Stromal cell of bone marrow (primary cell): ENCODE measurements around the gene ALMS1.
"Not testable (repeated sequence)": the region's sequence is repeated elsewhere in the genome, so short reads cannot be mapped to it uniquely, and the experiment has no call there.

Experiments used
- DNase-seq: peaks from one replicate; pipeline ENCODE4 v3.0.0-alpha.2; 2012; ENCODE audit warnings: low read depth

Gene ALMS1

GRCh38 chr2:73624625-73625024, 239.0 kb downstream of the ALMS1 start:
- not testable (repeated sequence) for DNase-seq

GRCh38 chr2:73626237-73626636, 240.6 kb downstream of the ALMS1 start:
- DNase-seq, result not testable (repeated sequence)

DNA sequence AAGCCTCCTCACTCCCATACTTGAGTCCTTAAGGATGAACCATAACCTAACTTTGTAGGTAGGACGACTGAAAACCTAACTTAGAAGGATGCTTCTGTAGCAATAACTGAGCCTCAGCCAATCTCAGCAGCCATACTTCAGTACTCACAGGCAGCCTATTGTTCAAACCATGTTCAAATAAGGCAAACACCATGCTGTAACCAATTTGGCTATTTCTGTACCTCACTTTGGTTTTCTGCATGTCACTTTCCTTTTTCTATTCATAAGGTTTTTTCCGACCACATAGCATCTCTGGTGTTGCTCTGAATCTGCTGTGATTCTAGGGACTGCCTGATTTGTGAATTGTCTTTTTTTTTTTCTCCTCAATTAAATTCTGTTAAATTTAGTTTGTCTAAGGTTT, 242.9 kb downstream of the ALMS1 start:
- DNase-seq, result not testable (repeated sequence)

DNA sequence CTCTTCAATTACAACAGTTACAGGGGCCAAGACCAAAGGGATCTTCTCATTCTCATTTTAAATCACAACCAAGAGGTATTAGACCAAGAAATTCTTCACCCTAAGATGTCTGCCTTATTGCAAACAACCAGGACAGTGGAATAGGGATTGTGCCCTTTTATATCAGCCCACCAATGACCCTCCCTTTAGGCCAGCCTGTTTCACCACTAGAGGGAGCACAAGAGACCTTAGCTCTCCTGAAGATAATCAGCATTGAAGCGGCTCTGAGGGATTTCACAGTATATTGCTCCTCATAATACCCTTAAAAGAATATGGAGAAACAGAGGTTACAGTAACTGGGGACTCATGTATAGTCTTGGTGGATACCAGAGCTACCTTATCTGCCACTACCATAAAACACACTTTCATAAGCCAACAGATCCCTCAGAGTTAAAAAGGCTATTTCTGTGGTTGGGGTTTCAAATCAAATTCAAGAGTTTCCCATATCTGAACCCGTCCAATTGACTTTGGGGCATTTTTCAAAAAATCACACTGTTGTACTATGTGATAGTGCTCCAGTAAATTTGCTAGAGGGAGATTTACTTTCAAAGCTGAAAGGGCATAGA, 245.1 kb downstream of the ALMS1 start:
- not testable (repeated sequence) for DNase-seq

DNA sequence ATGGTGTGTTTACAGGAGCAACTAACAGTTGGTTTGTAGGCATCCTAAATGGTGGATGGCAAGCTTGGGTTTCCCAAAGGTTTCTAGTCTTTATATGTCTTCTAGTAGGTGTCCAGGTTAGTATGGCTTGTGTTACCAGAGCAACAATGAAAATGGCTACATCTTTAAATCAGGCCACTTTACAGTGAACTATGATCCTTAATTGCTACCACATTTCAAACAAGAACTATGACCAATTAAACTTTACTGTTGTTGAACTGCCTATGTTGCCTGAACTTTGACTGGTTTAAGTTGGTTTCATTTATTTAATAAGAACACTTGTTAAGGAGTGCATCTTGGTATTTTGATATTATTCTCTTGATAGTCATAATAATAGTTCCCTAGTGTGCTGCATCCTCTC, 251.3 kb downstream of the ALMS1 start:
- not testable (repeated sequence) for DNase-seq

DNA sequence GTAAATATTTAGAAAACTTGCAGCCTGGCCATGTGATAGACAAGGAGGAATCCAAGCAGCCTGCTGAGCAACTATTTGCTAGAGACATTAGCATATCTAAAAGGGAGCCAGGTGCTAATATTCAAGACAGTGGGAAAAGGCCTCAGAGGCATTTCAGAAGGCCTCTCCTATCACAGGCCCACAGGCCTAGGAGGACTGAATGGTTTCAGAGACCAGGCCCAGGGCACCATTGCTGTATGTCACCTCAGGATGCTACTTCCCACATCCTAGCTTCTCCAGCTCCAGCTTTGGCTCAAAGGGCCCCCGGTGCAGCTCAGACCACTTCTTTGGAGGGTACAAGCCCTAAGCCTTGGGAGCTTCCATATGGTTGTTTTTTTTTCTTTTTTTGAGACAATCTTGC, 252.8 kb downstream of the ALMS1 start:
- no peak for DNase-seq

- peak; percentile 3 for DNase-seq
Observed at GRCh38 chr2:73640511-73640911, 254.9 kb downstream of the ALMS1 start.

- no peak for DNase-seq
Observed at GRCh38 chr2:73640946-73641766, 255.5 kb downstream of the ALMS1 start.

GRCh38 chr2:73641767-73642062, 256.1 kb downstream of the ALMS1 start:
- no peak for DNase-seq

- DNase-seq, result no peak
Observed at GRCh38 chr2:73642338-73643018, 256.8 kb downstream of the ALMS1 start, which contains the start of gene NAT8. TSS of gene NAT8 (minus strand) at chr2:73642422. CDS start at chr2:73641628, 794 bp downstream.

- DNase-seq, result not testable (repeated sequence)
Observed at GRCh38 chr2:73647690-73648089, 262.1 kb downstream of the ALMS1 start.

GRCh38 chr2:73651591-73652230, 266.1 kb downstream of the ALMS1 start:
- DNase-seq, result no peak

DNA sequence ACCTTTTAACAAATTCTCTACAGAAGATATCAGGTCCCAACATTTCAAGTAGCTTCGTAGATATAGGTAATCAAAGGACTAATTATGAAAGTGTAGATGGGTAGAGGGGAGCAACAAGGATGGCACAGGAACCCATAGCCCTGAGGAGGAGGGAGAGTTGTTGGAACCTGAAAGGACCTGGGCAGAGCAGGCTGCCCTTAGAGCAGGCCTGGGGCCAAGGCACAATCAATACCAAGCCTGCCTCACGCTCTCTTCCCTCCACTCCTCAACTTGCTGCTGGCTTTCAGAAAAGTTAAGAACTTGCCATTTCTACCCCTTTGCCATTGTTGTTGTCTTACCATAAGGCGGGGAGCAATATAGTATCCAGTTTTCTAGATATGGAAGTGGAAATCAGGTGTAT, 266.7 kb downstream of the ALMS1 start:
- DNase-seq, result no peak

DNA sequence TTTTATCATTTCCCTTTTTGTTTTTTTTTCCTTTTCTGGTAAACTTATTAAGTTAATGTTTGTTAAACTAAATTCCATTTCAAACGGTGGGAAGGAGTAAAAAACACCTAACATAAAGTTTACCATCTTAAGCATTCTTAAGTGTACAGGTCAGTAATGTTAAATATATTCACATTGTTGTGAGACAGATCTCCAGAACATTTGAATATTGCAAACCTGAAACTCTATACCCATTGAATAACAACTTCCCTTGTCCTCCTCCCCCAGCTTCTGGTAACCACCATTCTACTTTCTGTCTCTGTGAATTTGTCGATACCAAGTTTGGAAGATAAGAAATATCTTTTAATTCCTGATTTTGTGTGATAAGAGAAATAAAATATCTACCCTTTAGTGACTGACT, 268.5 kb downstream of the ALMS1 start:
- DNase-seq, result no peak
